IMR-90 (cell line): Measurements from ENCODE around the gene TGFB1.

Experiments
- CEBPB ChIP-seq: IDR thresholded peaks from 2 replicates; pipeline ENCODE4 v1.6.1; 2012; ENCODE audit warnings: low read depth, low read length, improper control_type of control experiment
- CHD1 ChIP-seq: IDR thresholded peaks from 2 replicates; pipeline ENCODE4 v1.6.1; 2012; ENCODE audit warnings: low read depth, low read length, improper control_type of control experiment
- POLR2A ChIP-seq: IDR thresholded peaks from 2 replicates; pipeline ENCODE4 v1.6.1; 2012; ENCODE audit warnings: mild to moderate bottlenecking, low read depth, low read length
- RCOR1 ChIP-seq: IDR thresholded peaks from 2 replicates; pipeline ENCODE4 v1.6.1; 2012; ENCODE audit warnings: mild to moderate bottlenecking, low read length, improper control_type of control experiment; ENCODE audit not compliant: insufficient replicate concordance
- SMC3 ChIP-seq: fragments of 150-350 bp; IDR thresholded peaks from 2 replicates; pipeline ENCODE4 v1.6.1; 2016; ENCODE audit warnings: low read depth, mild to moderate bottlenecking, antibody characterized with exemption, low read length, moderate library complexity
- TF ChIP-seq, protein P1 (sequence below): conservative IDR thresholded peaks from 2 replicates; pipeline ENCODE4 v1.5.1; 2012; ENCODE audit warnings: mild to moderate bottlenecking, low read depth, low read length, improper control_type of control experiment

DNA sequence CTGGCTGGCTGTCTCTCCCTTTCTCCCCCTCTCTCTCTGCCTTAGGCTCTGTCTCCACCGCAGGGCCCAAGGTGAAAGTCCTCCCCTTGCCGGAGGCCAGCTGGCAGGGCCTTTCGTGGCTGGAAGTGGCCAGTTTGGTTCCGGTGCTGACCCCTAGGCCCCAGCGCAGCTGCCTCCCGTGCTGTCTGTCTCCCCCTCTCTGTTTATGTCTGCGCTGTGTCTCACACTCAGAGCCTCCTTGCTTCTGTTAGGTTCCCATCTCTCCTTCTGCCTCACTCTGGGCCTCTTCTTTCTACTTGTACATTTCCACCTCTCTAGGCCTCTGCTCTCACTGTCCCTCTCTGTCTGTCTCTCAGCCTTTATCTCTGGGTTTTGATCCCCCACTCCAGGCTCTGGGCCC lies 30.7 kb downstream of the TGFB1 start:
- TF ChIP-seq, protein P1, sequence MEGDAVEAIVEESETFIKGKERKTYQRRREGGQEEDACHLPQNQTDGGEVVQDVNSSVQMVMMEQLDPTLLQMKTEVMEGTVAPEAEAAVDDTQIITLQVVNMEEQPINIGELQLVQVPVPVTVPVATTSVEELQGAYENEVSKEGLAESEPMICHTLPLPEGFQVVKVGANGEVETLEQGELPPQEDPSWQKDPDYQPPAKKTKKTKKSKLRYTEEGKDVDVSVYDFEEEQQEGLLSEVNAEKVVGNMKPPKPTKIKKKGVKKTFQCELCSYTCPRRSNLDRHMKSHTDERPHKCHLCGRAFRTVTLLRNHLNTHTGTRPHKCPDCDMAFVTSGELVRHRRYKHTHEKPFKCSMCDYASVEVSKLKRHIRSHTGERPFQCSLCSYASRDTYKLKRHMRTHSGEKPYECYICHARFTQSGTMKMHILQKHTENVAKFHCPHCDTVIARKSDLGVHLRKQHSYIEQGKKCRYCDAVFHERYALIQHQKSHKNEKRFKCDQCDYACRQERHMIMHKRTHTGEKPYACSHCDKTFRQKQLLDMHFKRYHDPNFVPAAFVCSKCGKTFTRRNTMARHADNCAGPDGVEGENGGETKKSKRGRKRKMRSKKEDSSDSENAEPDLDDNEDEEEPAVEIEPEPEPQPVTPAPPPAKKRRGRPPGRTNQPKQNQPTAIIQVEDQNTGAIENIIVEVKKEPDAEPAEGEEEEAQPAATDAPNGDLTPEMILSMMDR: no peak
- TF ChIP-seq POLR2A (no peak), CEBPB (no peak), SMC3 (no peak), CHD1 (no peak), RCOR1 (no peak)
